ENCODE measurements around the gene ERC2. TPM values are rescaled to one million over a fixed set of nuclear protein-coding genes. Genes with fewer than 3 reads are reported as not detected.

The ERC2 gene
- total RNA-seq, 2 donors from 2014 or later: 0.21 to 0.30 TPM

- Histone ChIP-seq H3K36me3 (no peaks in the 10 kb centered on the region), H3K4me3 (no peak overlapping the region), H3K4me1 (no peaks in the 10 kb centered on the region), H3K9me3 (no peaks in the 10 kb centered on the region), H3K27ac (no peak overlapping the region), H3K9ac (ENCODE audit: low read depth in 2 of 2, low read length in 2 of 2) (no peak overlapping the region), H3K27me3 (no peaks in the 10 kb centered on the region)
- intact Hi-C loops (cut with DNase I): loop anchor here (5.0 kb wide), 1 partner anchor 156 kb away; no protein-coding TSS in a partner anchor
- no peak for DNase-seq
- TF ChIP-seq CTCF (IDR thresholded peaks at IDR 0.05): no peak
Measured at GRCh38 chr3:56336023-56336422, 132.2 kb downstream of the ERC2 start.

DNA sequence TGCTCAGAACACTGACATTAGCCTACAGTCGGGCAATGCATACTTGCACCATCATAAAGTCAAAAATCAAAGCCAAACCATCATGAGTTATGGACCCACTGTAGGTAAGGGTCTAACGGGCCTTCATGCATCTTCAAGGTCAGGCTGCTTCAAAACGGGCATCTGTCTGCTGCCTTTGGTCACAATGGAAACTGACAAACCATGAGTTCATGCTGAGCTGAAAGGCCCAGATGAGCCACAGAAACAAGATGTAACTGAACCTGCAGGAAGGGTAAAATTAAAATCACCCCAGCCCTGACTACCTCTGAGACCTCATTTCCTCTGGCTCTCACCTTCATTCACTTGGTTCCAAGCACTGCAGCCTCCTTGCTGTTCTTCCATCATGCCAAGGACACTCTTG lies 143.8 kb downstream of the ERC2 start:
- intact Hi-C loops (cut with DNase I): no loop called here
- Histone ChIP-seq H3K4me3 (no peak overlapping the region), H3K36me3 (no peaks in the 10 kb centered on the region), H3K4me1 (no peaks in the 10 kb centered on the region), H3K27ac (no peak overlapping the region), H3K27me3 (no peaks in the 10 kb centered on the region), H3K9me3 (no peaks in the 10 kb centered on the region), H3K9ac (ENCODE audit: low read depth in 2 of 2, low read length in 2 of 2) (no peak overlapping the region)
- no peak for TF ChIP-seq CTCF (IDR thresholded peaks at IDR 0.05)
- DNase-seq: no peak

DNA sequence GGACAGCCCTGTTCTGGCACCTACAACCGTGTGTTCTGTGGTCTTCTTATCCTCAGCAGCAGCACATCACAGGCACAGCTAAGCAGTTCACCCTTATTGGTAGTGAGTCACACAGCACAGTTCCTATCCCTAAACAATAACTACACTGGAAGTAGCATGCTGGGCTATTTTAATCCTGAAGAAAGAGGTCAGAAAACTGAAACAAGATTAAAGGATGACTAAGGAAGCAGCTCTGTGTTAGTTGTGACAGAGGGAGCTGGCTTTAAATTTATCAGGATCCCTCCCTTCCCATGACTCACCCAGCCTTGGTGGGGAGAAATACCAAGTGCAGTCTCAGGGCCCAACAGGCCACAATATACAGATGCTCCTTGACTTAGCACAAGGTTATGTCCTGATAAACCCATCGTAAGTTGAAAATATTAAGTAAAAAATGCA lies 144.3 kb downstream of the ERC2 start:
- Histone ChIP-seq H3K36me3 (no peaks in the 10 kb centered on the region), H3K9ac (ENCODE audit: low read depth in 2 of 2, low read length in 2 of 2) (no peak overlapping the region), H3K4me1 (no peaks in the 10 kb centered on the region), H3K27me3 (no peaks in the 10 kb centered on the region), H3K27ac (no peak overlapping the region), H3K4me3 (no peak overlapping the region), H3K9me3 (no peaks in the 10 kb centered on the region)
- intact Hi-C loops (cut with DNase I): no loop called here
- no peak for TF ChIP-seq CTCF (IDR thresholded peaks at IDR 0.05)
- no peak for DNase-seq

DNA sequence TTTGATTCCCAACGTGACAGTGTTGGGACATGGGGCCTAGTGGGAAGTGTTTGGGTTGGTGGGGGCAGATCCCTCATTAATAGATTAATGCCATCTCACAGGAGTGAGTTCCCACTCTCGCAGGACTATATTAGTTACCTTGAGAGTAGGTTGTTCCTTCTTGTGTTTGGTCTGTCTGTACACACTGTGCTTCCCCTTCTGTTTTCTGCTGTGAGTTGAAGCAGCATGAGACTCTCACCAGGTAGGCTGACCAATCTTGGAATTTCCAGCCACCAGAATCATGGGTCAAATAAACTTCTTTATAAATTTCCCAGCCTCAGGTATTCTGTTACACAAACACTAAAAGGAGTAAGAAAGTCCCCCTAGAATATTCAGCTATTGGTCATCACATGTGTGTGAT lies 145.4 kb downstream of the ERC2 start:
- Histone ChIP-seq H3K27me3 (no peaks in the 10 kb centered on the region), H3K9ac (ENCODE audit: low read depth in 2 of 2, low read length in 2 of 2) (no peak overlapping the region), H3K36me3 (no peaks in the 10 kb centered on the region), H3K4me3 (no peak overlapping the region), H3K9me3 (no peaks in the 10 kb centered on the region), H3K27ac (no peak overlapping the region), H3K4me1 (no peaks in the 10 kb centered on the region)
- DNase-seq: no peak
- intact Hi-C loops (cut with DNase I): no loop called here
- TF ChIP-seq CTCF (IDR thresholded peaks at IDR 0.05): no peak

GRCh38 chr3:56321892-56322291 lies 146.4 kb downstream of the ERC2 start:
- Histone ChIP-seq H3K36me3 (no peaks in the 10 kb centered on the region), H3K4me3 (no peak overlapping the region), H3K4me1 (no peaks in the 10 kb centered on the region), H3K9ac (ENCODE audit: low read depth in 2 of 2, low read length in 2 of 2) (no peak overlapping the region), H3K27me3 (no peaks in the 10 kb centered on the region), H3K27ac (no peak overlapping the region), H3K9me3 (no peaks in the 10 kb centered on the region)
- no peak for DNase-seq
- intact Hi-C loops (cut with DNase I): no loop called here
- no peak for TF ChIP-seq CTCF (IDR thresholded peaks at IDR 0.05)

DNA sequence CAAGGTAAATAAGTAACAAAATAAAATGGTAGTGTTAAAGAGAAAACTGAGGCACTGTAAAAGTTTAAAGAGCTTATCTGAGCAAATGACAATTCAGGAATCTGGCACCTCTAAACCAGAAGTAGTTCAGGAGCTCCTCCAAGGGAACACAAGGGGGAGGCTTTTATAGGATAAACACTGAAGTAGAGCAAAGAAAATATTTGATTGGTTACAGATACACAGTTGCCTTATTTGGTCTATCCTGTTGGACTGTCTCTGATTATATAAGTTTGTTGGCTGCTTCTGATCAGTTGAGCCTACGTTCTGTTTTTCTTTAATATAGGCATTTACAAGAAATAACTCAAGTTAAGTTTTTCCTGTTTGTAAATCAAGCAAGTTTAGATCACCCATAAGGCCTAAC lies 146.9 kb downstream of the ERC2 start:
- Histone ChIP-seq H3K4me1 (no peaks in the 10 kb centered on the region), H3K9me3 (no peaks in the 10 kb centered on the region), H3K9ac (ENCODE audit: low read depth in 2 of 2, low read length in 2 of 2) (no peak overlapping the region), H3K27me3 (no peaks in the 10 kb centered on the region), H3K27ac (no peak overlapping the region), H3K36me3 (no peaks in the 10 kb centered on the region), H3K4me3 (no peak overlapping the region)
- intact Hi-C loops (cut with DNase I): no loop called here
- no peak for DNase-seq
- TF ChIP-seq CTCF (IDR thresholded peaks at IDR 0.05): no peak
